ENCODE measurements around the gene ZNF570.
A peak's percentile ranks its signal among the peaks of the same experiment; 100 is the strongest.

GRCh38 chr19:37468961-37469777 lies at the start of gene ZNF570:
- TF ChIP-seq CTCF (IDR thresholded peaks at IDR 0.05), result no peak
- peak in 2 of 4 donors; percentile 46 to 63 for TF ChIP-seq POLR2A (IDR thresholded peaks at IDR 0.05)
